ENCODE data around the gene C10orf71.

C10orf71 gene

DNA sequence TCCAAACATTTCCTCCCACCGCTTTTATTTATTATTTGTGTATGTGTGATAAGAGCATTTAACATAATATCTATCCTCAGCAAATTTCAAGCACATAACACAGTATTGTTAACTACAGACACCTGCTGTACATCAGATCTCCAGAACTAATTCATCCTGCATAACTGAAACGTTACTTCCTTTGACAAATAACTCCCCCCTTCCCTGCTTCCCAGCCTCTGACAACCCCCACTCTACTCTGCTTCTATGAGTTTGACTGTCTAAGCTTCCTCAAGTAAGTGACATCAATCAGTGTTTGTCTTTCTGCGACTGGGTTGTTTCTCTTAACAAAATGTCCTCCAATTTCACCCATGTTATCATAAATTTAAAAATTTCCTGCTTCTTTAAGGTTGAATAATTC lies 22.1 kb downstream of the C10orf71 start:
- no peak for DNase-seq

GRCh38 chr10:49322371-49323170 lies 23.6 kb downstream of the C10orf71 start:
- no peak for DNase-seq

DNA sequence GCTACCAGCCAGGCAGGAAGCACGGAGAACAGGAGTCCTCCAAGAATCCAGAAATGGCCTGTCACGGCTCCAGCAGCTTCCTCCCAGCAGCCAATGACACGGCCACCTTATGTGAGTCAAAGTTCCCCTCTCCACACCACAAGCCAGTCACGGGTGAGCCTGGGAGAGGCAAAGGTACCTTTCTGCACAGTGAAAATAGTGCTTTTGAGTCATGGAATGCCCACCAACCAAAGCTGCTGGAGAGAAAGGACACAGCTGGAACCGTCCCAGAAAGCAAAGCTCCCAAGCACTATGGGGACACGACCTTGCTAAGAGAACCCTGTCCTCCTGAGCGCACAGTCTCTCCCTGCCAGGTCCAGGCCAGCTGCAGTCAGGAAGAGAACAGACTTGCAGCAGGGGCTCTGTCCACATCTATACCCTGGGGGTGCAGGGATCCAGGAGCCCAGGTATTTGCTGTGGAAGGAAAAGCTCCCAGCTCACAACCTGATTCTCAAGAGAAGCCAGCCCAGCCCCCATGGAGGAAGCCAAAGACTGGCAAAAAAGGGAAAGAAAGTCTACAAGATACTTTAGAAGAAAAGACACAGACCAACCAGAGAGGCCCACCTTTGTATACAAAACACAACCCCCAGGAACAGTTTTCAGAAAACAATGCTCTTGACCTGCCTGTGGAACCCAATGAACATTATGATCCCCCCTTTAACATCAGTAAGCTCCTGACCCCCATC lies 24.4 kb downstream of the C10orf71 start:
- no peak for DNase-seq

- no peak for DNase-seq
Observed at GRCh38 chr10:49323896-49324270, 24.9 kb downstream of the C10orf71 start.

GRCh38 chr10:49324711-49325110 lies 25.7 kb downstream of the C10orf71 start:
- DNase-seq: no peak

- DNase-seq: no peak
Observed at GRCh38 chr10:49325131-49325915, 26.4 kb downstream of the C10orf71 start.

DNA sequence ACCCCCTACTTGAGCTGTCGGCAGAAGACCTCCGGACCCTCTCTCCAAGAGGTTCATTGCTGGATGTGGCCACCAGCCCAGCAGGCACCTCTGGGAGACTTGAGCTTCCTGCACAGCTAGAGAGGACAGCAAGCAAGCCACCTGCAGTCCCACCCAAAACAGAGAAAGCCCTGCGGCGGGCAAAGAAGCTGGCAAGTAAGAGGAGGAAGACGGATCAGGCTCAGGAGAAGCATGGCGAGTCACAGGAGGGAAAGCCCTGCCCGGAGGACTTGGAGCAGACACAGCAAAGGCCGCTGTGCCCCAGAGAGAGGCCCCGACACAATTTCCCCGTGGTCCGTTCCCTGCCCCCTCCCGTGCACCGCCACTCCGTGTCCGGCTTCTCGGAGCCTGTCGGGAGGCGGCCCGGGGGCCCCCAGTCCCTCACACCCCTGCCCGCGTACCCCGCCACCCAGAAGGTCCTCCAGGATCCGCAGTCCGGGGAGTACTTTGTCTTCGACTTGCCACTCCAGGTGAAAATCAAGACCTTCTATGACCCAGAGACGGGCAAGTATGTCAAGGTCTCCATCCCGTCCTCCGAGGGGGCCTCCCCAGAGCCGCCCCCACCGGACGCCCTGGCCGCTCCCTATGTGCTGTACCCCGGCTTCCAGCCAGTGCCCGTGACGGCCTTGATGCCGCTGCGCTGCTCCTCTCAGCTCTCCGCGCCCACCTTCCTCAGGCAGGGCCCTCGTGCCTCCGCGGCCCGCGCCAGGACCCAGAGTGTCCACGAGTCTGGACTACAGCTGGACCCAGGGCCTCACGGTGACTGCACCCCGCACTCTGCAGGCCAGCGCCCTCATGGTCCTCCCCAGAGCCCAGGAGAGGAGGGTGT lies 27.2 kb downstream of the C10orf71 start:
- no peak for DNase-seq

DNA sequence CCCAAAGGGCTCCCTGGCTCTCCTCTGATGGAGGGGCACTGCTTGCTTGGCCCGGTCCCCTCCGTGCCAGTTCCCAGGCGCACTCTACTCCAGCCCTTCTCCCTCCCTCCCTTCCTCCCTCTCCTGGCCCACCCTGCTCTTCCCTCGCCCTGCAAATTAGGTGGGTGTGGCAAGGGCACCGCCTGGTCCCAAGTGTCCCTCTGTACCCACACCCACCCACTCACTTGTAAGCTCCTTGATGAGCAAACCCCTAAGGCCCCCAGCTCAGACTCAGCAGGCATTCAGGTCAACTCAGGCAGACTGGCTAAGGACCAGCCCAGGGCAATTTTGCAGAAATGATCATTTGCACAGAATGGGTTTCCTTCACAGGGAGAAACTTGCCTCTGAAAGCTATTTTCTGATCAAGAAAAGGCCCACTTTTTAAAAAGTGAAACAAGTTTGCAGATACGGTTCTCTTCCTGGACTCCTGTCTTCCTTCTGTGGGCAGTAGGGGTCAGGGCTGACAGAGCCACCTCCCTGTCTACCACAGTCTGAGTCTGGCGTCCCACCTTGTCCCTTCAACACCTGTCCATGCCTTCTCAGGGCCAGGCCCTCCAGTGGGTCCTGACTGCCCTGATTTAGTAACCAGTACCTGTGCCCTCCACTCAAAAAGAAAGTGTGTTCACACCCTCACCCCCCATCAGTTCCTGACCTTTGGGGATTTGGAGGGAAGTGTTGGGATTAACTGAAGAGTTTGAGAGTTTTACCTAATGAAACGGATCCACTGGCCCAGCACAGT lies 28.3 kb downstream of the C10orf71 start:
- no peak for DNase-seq

DNA sequence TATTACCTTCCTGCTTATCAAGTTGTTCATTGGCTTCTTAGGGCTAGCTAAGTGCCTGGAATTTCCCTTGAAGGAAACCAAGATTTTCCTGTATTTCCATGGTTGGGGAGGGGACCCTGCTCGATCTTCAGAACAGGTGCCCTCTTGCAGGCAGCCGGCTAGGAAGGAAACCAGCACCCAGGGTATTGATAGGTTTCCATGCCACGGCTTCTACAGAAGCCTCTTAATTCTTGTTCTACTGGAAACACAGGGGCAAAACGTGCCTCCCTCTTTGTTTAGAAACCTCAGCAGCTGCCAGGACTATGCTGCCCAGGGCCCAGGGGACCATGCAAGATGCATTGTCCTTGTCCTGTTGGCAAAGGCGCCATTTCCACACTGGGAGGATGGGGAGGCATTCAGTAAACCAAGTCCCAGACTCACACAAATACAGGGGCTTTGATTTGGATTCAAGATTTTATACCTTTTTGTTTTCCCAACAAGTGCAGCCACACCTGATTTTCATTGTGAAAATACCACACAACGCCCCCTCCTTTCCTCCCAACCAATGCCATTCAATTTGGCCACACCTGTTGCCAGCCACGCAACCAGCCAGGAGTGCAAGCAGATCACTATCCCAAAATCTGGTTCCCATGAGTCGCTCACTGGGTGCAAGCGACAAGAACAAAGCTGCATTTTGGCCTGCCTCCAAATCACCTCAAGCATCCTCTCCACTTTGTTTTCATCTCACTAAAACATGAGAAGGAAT lies 29.6 kb downstream of the C10orf71 start:
- DNase-seq: no peak

GRCh38 chr10:49329146-49329505 lies 30.2 kb downstream of the C10orf71 start:
- no peak for DNase-seq

DNA sequence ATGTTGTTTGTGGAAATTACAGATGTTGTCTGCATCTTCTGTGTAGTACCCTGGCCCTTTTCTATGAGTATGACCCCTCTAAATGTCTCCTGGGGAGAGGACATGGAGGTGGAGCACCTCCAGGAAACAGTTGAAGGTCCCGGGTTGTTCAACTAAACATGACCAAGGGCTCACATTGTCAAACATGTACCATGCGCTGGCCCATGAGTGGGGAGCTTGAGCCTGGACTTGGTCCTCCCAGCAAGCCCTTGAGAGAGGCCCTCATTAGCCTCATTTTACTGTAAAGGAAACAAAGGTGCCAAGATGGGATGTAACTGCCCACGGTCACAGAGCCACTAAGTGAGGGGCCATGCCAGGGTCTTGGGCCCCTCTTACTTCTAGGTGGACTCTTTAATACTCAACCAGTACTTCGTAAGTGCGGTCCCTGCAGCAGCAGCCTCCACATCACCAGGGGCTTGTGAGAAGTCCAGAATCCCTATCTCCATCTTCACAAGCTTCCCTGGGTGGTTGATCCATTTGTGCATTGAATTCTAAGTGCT lies 31.2 kb downstream of the C10orf71 start:
- no peak for DNase-seq

DNA sequence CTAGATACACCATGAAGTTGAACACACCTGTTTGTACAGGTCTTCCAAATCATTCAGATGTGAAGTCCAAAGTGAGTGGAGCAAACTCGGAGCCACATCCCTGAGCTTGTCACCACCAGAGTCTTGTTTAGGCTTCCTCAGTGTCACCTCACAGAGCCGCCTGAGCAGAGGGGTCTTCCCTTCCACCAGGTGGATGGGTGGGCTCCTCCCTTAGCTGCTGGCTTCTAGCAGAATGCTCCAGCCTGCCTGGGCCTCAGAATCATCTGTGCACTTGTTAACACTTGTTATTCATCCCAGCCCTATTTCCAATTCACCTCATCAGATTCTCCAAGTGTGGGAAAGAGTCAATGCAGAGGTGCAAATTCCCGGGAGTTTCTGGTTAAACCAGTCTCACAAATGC lies 32.5 kb downstream of the C10orf71 start:
- no peak for DNase-seq

DNA sequence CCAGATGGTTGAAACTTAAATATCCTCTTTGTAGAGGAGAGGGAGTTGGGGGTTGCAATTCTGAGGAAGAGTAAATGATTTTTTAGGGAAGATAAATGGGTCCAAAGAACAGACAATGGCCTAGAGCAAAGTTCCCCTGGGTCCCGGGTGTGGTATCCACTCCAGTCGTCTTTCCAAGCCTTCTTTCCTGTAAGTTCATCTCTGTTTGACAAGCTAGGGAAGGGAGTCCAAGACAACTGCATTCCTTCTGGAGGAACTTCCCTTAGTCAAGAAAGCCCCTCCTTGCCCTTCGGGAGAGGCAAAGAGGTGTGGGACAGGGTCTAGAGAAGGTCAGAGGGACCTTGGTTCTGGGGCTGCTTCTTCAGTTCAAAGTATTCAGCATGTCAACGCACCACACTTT lies 33.4 kb downstream of the C10orf71 start:
- no peak for DNase-seq

GRCh38 chr10:49332768-49333167 lies 33.8 kb downstream of the C10orf71 start:
- no peak for DNase-seq

- no peak for DNase-seq
Observed at GRCh38 chr10:49333192-49333591, 34.2 kb downstream of the C10orf71 start.

GRCh38 chr10:49334964-49335363 lies 36.0 kb downstream of the C10orf71 start:
- DNase-seq: no peak

- no peak for DNase-seq
Observed at GRCh38 chr10:49335364-49335972, 36.5 kb downstream of the C10orf71 start.

DNA sequence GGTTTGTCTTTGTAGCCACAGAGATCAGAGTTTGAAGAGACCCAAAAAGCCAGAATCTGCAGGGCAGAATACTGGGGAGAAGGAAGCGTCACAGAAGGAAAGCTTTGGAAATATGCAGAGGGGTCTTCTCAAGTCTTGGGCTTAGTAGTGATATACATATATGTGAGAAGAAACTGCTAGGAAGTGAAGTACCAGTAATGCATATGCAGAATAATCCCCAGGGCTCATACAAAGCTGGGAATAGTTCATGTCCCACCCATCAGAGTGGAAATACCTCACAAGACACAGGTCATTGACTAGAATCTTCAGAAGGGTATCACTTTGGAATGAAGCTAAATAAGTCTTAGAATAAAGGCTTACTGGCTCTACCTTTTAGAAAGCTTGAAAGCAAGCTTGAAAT lies 39.6 kb downstream of the C10orf71 start:
- DNase-seq: no peak

DNA sequence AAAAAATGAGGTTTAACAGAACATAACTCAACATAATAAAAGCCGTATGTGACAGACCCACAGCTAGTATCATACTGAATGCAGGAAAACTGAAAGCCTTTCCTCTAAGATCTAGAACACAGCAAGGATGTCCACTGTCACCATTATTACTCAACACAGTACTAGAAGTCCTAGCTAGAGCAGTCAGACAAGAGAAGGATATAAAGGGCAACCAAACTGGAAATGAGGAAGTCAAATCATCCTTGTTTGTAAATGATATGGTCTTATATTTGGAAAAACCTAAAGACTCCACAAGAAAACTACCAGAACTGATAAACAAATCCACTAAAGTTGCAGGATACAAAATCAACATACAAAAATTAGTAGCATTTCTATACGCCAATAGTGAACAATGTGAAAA lies 45.9 kb downstream of the C10orf71 start:
- DNase-seq: no peak

DNA sequence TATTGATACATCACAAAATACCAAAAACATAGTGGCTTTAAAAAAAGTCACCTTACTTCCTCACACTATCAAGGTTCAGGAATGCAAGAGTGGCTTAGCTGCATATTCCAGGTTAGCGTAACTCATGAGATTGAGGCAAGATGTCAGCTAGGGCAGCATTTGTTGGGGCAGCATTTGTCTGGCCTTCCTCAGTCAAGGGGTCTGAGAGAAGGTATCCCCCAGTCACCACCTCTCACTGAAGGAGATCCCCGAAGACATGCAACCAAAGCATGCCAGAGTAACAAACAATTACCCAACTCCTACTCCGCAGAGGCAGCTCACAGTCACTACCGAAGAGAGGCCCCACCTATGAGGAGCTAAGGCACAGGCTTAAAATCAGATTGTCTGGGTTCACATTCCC lies 48.4 kb downstream of the C10orf71 start:
- no peak for DNase-seq
